ENCODE data around the gene TBXA2R.

GRCh38 chr19:3622224-3622623 lies 15.5 kb upstream of the TBXA2R start:
- TF ChIP-seq CTCF (IDR thresholded peaks at IDR 0.05; ENCODE audit: extremely low read depth in 1 of 2, insufficient read depth in 1 of 2, low read depth in 1 of 2, low read length in 2 of 2) = no peak
- TF ChIP-seq EZH2 (IDR thresholded peaks at IDR 0.05; ENCODE audit: borderline replicate concordance, low read depth, low read length, severe bottlenecking) = no peak
- no peak for TF ChIP-seq POLR2AphosphoS5 (IDR thresholded peaks at IDR 0.05; ENCODE audit: insufficient read depth, low read depth, low read length)
- no peak for TF ChIP-seq POLR2A (IDR thresholded peaks at IDR 0.05; ENCODE audit: low read depth, low read length)

Measured in endothelial cell of umbilical vein (primary cell).